ENCODE measurements around the gene ZC2HC1B.
A peak's percentile ranks its signal among the peaks of the same experiment; 100 is the strongest.

The ZC2HC1B gene

GRCh38 chr6:143937668-143937970 is 73.3 kb downstream of the ZC2HC1B start:
- ChIA-PET POLR2A (no interaction called here), CTCF (interaction anchor here (1.0 to 12.3 kb wide), 4 partner anchors 12 to 75 kb away, joined by 3 to 167 read pairs (median 5); no protein-coding TSS in a partner anchor)
- H3K9me3 ChIP-seq (ENCODE audit: control extremely low read depth in 1 of 5, control insufficient read depth in 4 of 5, insufficient read depth in 2 of 5, low read depth in 1 of 5, low read length in 4 of 5), result peaks cover 0 to 2% (median 0%) of the 10 kb centered on the region in 5 experiments
- no peak overlapping the region for H3K4me3 ChIP-seq (ENCODE audit: control insufficient read depth in 1 of 7, extremely low read depth in 1 of 7, insufficient read depth in 4 of 7, low read depth in 2 of 7, low read length in 6 of 7)
- H3K27ac ChIP-seq (ENCODE audit: insufficient read depth in 1 of 2, low read depth in 1 of 2, low read length in 2 of 2, poor library complexity in 1 of 2, severe bottlenecking in 2 of 2), result no peak overlapping the region
- no CpG with 5 or more reads among the region's 1 CpG for WGBS (ENCODE audit: insufficient coverage)
- H3K27me3 ChIP-seq (replicated peaks in 2 of 5; ENCODE audit: control insufficient read depth in 4 of 5, insufficient read depth in 5 of 5, low read length in 4 of 5), result no peaks in the 10 kb centered on the region
- H3K36me3 ChIP-seq (ENCODE audit: control insufficient read depth in 4 of 4, insufficient read depth in 4 of 4, low read length in 3 of 4), result peaks cover 0 to 4% (median 0%) of the 10 kb centered on the region in 4 experiments
- DNase-seq, result no peak
- H3K4me1 ChIP-seq (ENCODE audit: control extremely low read depth in 1 of 4, control insufficient read depth in 4 of 4, insufficient read depth in 4 of 4, low read length in 3 of 4), result peaks cover 0 to 14% (median 2%) of the 10 kb centered on the region in 4 experiments

GRCh38 chr6:143939364-143939763 is 75.1 kb downstream of the ZC2HC1B start:
- Histone ChIP-seq H3K9me3 (ENCODE audit: control extremely low read depth in 1 of 5, control insufficient read depth in 4 of 5, insufficient read depth in 2 of 5, low read depth in 1 of 5, low read length in 4 of 5) (no peaks in the 10 kb centered on the region), H3K27ac (ENCODE audit: insufficient read depth in 1 of 2, low read depth in 1 of 2, low read length in 2 of 2, poor library complexity in 1 of 2, severe bottlenecking in 2 of 2) (no peak overlapping the region), H3K4me1 (ENCODE audit: control extremely low read depth in 1 of 4, control insufficient read depth in 4 of 4, insufficient read depth in 4 of 4, low read length in 3 of 4) (peaks cover 0 to 14% (median 2%) of the 10 kb centered on the region in 4 experiments), H3K4me3 (ENCODE audit: control insufficient read depth in 1 of 7, extremely low read depth in 1 of 7, insufficient read depth in 4 of 7, low read depth in 2 of 7, low read length in 6 of 7) (no peak overlapping the region), H3K36me3 (ENCODE audit: control insufficient read depth in 4 of 4, insufficient read depth in 4 of 4, low read length in 3 of 4) (peaks cover 0 to 4% (median 0%) of the 10 kb centered on the region in 4 experiments), H3K27me3 (replicated peaks in 2 of 5; ENCODE audit: control insufficient read depth in 4 of 5, insufficient read depth in 5 of 5, low read length in 4 of 5) (no peaks in the 10 kb centered on the region)
- CTCF ChIA-PET, result interaction anchor here (0.8 to 12.3 kb wide), 35 partner anchors 11 to 403 kb away, joined by 3 to 167 read pairs (median 4); partner anchors contain the start of genes LTV1, PLAGL1 and SF3B5
- 32% methylated on average over 4 of the region's 4 CpGs for WGBS (ENCODE audit: insufficient coverage)
- POLR2A ChIA-PET, result no interaction called here
- peak in 2 of 3 donors; percentile 22 to 53 for DNase-seq

- no peaks in the 10 kb centered on the region for H3K27me3 ChIP-seq (replicated peaks in 2 of 5; ENCODE audit: control insufficient read depth in 4 of 5, insufficient read depth in 5 of 5, low read length in 4 of 5)
- 0% methylated on average over 1 of the region's 4 CpGs for WGBS (ENCODE audit: insufficient coverage)
- POLR2A ChIA-PET, result no interaction called here
- no peak overlapping the region for H3K27ac ChIP-seq (ENCODE audit: insufficient read depth in 1 of 2, low read depth in 1 of 2, low read length in 2 of 2, poor library complexity in 1 of 2, severe bottlenecking in 2 of 2)
- H3K4me3 ChIP-seq (ENCODE audit: control insufficient read depth in 1 of 7, extremely low read depth in 1 of 7, insufficient read depth in 4 of 7, low read depth in 2 of 7, low read length in 6 of 7), result no peak overlapping the region
- CTCF ChIA-PET, result interaction anchor here (0.5 to 12.3 kb wide), 47 partner anchors 11 to 449 kb away, joined by 3 to 167 read pairs (median 4); partner anchors contain the start of genes LTV1, PLAGL1 and SF3B5
- H3K4me1 ChIP-seq (ENCODE audit: control extremely low read depth in 1 of 4, control insufficient read depth in 4 of 4, insufficient read depth in 4 of 4, low read length in 3 of 4), result peaks cover 0 to 14% (median 2%) of the 10 kb centered on the region in 4 experiments
- H3K36me3 ChIP-seq (ENCODE audit: control insufficient read depth in 4 of 4, insufficient read depth in 4 of 4, low read length in 3 of 4), result peaks cover 0 to 4% (median 0%) of the 10 kb centered on the region in 4 experiments
- no peaks in the 10 kb centered on the region for H3K9me3 ChIP-seq (ENCODE audit: control extremely low read depth in 1 of 5, control insufficient read depth in 4 of 5, insufficient read depth in 2 of 5, low read depth in 1 of 5, low read length in 4 of 5)
- DNase-seq, result peak; percentile 78 to 87 (median 86)
These were observed 75.8 kb downstream of the ZC2HC1B start for GRCh38 chr6:143940011-143940597.

- peaks cover 0 to under 1% (median 0%) of the 10 kb centered on the region in 5 experiments for H3K9me3 ChIP-seq (ENCODE audit: control extremely low read depth in 1 of 5, control insufficient read depth in 4 of 5, insufficient read depth in 2 of 5, low read depth in 1 of 5, low read length in 4 of 5)
- H3K27me3 ChIP-seq (replicated peaks in 2 of 5; ENCODE audit: control insufficient read depth in 4 of 5, insufficient read depth in 5 of 5, low read length in 4 of 5), result no peaks in the 10 kb centered on the region
- H3K4me1 ChIP-seq (ENCODE audit: control extremely low read depth in 1 of 4, control insufficient read depth in 4 of 4, insufficient read depth in 4 of 4, low read length in 3 of 4), result peaks cover 0 to 14% (median 2%) of the 10 kb centered on the region in 4 experiments
- ChIA-PET POLR2A (no interaction called here), CTCF (interaction anchor here (0.6 to 12.3 kb wide), 25 partner anchors 9 to 1468 kb away, joined by 3 to 167 read pairs (median 4); partner anchors contain the start of gene PLAGL1)
- 64% methylated on average over 14 of the region's 20 CpGs for WGBS (ENCODE audit: insufficient coverage)
- H3K4me3 ChIP-seq (ENCODE audit: control insufficient read depth in 1 of 7, extremely low read depth in 1 of 7, insufficient read depth in 4 of 7, low read depth in 2 of 7, low read length in 6 of 7), result no peak overlapping the region
- DNase-seq, result peak; percentile 78 to 84 (median 82)
- H3K27ac ChIP-seq (ENCODE audit: insufficient read depth in 1 of 2, low read depth in 1 of 2, low read length in 2 of 2, poor library complexity in 1 of 2, severe bottlenecking in 2 of 2), result no peak overlapping the region
- peaks cover 0 to 4% (median under 1%) of the 10 kb centered on the region in 4 experiments for H3K36me3 ChIP-seq (ENCODE audit: control insufficient read depth in 4 of 4, insufficient read depth in 4 of 4, low read length in 3 of 4)
These were observed 77.8 kb downstream of the ZC2HC1B start for GRCh38 chr6:143941852-143942627.

GRCh38 chr6:143948208-143948607 is 83.9 kb downstream of the ZC2HC1B start:
- Histone ChIP-seq H3K4me3 (ENCODE audit: control insufficient read depth in 1 of 7, extremely low read depth in 1 of 7, insufficient read depth in 4 of 7, low read depth in 2 of 7, low read length in 6 of 7) (no peak overlapping the region), H3K27ac (ENCODE audit: insufficient read depth in 1 of 2, low read depth in 1 of 2, low read length in 2 of 2, poor library complexity in 1 of 2, severe bottlenecking in 2 of 2) (no peak overlapping the region), H3K4me1 (ENCODE audit: control extremely low read depth in 1 of 4, control insufficient read depth in 4 of 4, insufficient read depth in 4 of 4, low read length in 3 of 4) (no peaks in the 10 kb centered on the region), H3K36me3 (ENCODE audit: control insufficient read depth in 4 of 4, insufficient read depth in 4 of 4, low read length in 3 of 4) (peaks cover 10 to 21% (median 20%) of the 10 kb centered on the region in 4 experiments), H3K27me3 (replicated peaks in 2 of 5; ENCODE audit: control insufficient read depth in 4 of 5, insufficient read depth in 5 of 5, low read length in 4 of 5) (no peaks in the 10 kb centered on the region), H3K9me3 (ENCODE audit: control extremely low read depth in 1 of 5, control insufficient read depth in 4 of 5, insufficient read depth in 2 of 5, low read depth in 1 of 5, low read length in 4 of 5) (peaks cover 0 to 6% (median 0%) of the 10 kb centered on the region in 5 experiments)
- ChIA-PET POLR2A (no interaction called here), CTCF (interaction anchor here (0.7 kb wide), 1 partner anchor 16 kb away, joined by 3 read pairs; no protein-coding TSS in a partner anchor)
- 98% methylated on average over 4 of the region's 7 CpGs for WGBS (ENCODE audit: insufficient coverage)
- no peak for DNase-seq

GRCh38 chr6:143949535-143949934 is 85.3 kb downstream of the ZC2HC1B start:
- H3K36me3 ChIP-seq (ENCODE audit: control insufficient read depth in 4 of 4, insufficient read depth in 4 of 4, low read length in 3 of 4), result peaks cover 10 to 24% (median 20%) of the 10 kb centered on the region in 4 experiments
- ChIA-PET CTCF (interaction anchor here (0.8 to 2.0 kb wide), 3 partner anchors 15 to 64 kb away, joined by 3 to 7 read pairs (median 4); no protein-coding TSS in a partner anchor), POLR2A (no interaction called here)
- H3K27me3 ChIP-seq (replicated peaks in 2 of 5; ENCODE audit: control insufficient read depth in 4 of 5, insufficient read depth in 5 of 5, low read length in 4 of 5), result no peaks in the 10 kb centered on the region
- no CpG with 5 or more reads among the region's 1 CpG for WGBS (ENCODE audit: insufficient coverage)
- no peak for DNase-seq
- H3K27ac ChIP-seq (ENCODE audit: insufficient read depth in 1 of 2, low read depth in 1 of 2, low read length in 2 of 2, poor library complexity in 1 of 2, severe bottlenecking in 2 of 2), result no peak overlapping the region
- no peak overlapping the region for H3K4me3 ChIP-seq (ENCODE audit: control insufficient read depth in 1 of 7, extremely low read depth in 1 of 7, insufficient read depth in 4 of 7, low read depth in 2 of 7, low read length in 6 of 7)
- peaks cover 0 to 6% (median 0%) of the 10 kb centered on the region in 5 experiments for H3K9me3 ChIP-seq (ENCODE audit: control extremely low read depth in 1 of 5, control insufficient read depth in 4 of 5, insufficient read depth in 2 of 5, low read depth in 1 of 5, low read length in 4 of 5)
- H3K4me1 ChIP-seq (ENCODE audit: control extremely low read depth in 1 of 4, control insufficient read depth in 4 of 4, insufficient read depth in 4 of 4, low read length in 3 of 4), result no peaks in the 10 kb centered on the region
